K562 (cell line): ENCODE measurements around the gene SSU72. TPM values are rescaled to one million over a fixed set of nuclear protein-coding genes. Genes with fewer than 3 reads are reported as not detected.
"Not testable (repeated sequence)": the region's sequence is repeated elsewhere in the genome, so short reads cannot be mapped to it uniquely, and the experiment has no call there.

Experiments
- ARNT ChIP-seq, 2 experiments: fragments of 450-650 bp; IDR thresholded peaks; 2 replicates each; pipeline ENCODE4 v1.6.1; 2016; ENCODE audit warnings: mild to moderate bottlenecking in 1 of 2
- BHLHE40 ChIP-seq: IDR thresholded peaks from 2 replicates; pipeline ENCODE4 v1.6.1; 2011; ENCODE audit warnings: low read length, improper control_type of control experiment
- CBFA2T3 ChIP-seq: fragments of 450-650 bp; IDR thresholded peaks from 2 replicates; pipeline ENCODE4 v1.6.1; 2017
- CREM ChIP-seq: IDR thresholded peaks from 2 replicates; pipeline ENCODE4 v1.6.1; 2014; ENCODE audit warnings: antibody characterized with exemption, low read depth
- DACH1 ChIP-seq: fragments of 450-650 bp; IDR thresholded peaks from 2 replicates; pipeline ENCODE4 v1.6.1; 2018; ENCODE audit not compliant: partially characterized antibody
- DPF2 ChIP-seq: fragments of 450-650 bp; IDR thresholded peaks from 2 replicates; pipeline ENCODE4 v1.6.1; 2016
- ESRRA ChIP-seq: fragments of 450-650 bp; IDR thresholded peaks from 2 replicates; pipeline ENCODE4 v1.6.1; 2014; ENCODE audit warnings: low read depth, mild to moderate bottlenecking, moderate library complexity, borderline replicate concordance
- FOXK2 ChIP-seq, 2 experiments: fragments of 450-650 bp; IDR thresholded peaks in 1 of 2; conservative IDR thresholded peaks in 1 of 2; 2 replicates each; pipeline ENCODE4 v1.6.1; 2016; ENCODE audit warnings: low read depth in 2 of 2, mild to moderate bottlenecking in 1 of 2
- HDAC2 ChIP-seq: fragments of 450-650 bp; IDR thresholded peaks from 2 replicates; pipeline ENCODE4 v1.6.1; 2016; ENCODE audit warnings: mild to moderate bottlenecking
- HOXB6 ChIP-seq: fragments of 250-450 bp; sonication (Bioruptor Pico); IDR thresholded peaks from 2 replicates; pipeline ENCODE4 v1.5.1; 2022; ENCODE audit warnings: mild to moderate bottlenecking, borderline replicate concordance
- MAZ ChIP-seq, 2 experiments: fragments of 450-650 bp in 1 of 2; sonication (generic) in 1 of 2; formaldehyde crosslinking; IDR thresholded peaks in 1 of 2; conservative IDR thresholded peaks in 1 of 2; 2 replicates each; pipeline versions ENCODE4 v1.4.0 to v1.5.0; 2020; ENCODE audit warnings: mild to moderate bottlenecking in 1 of 2, missing genetic modification reagents in 1 of 2
- MTA3 ChIP-seq: fragments of 450-650 bp; formaldehyde crosslinking; IDR thresholded peaks from 2 replicates; pipeline ENCODE4 v1.6.1; 2017; ENCODE audit warnings: mild to moderate bottlenecking, borderline replicate concordance
- MYC ChIP-seq, 2 experiments: fragments of 250-450 bp in 1 of 2; sonication (Bioruptor Pico) in 1 of 2; IDR thresholded peaks; 2 replicates each; pipeline versions ENCODE4 v1.5.1 to v1.6.1; 2012 to 2021; ENCODE audit warnings: low read depth in 2 of 2, borderline replicate concordance in 1 of 2, improper control_type of control experiment in 1 of 2, low read length in 1 of 2, mild to moderate bottlenecking in 1 of 2, moderate library complexity in 1 of 2
- NCOR1 ChIP-seq: fragments of 450-650 bp; IDR thresholded peaks from 2 replicates; pipeline ENCODE4 v1.6.1; 2016; ENCODE audit warnings: mild to moderate bottlenecking, moderate library complexity
- NRF1 ChIP-seq, 2 experiments: fragments of 450-650 bp; IDR thresholded peaks in 1 of 2; conservative IDR thresholded peaks in 1 of 2; 2 replicates each; pipeline ENCODE4 v1.6.1; 2014; ENCODE audit warnings: mild to moderate bottlenecking in 2 of 2
- RAD21 ChIP-seq, 2 experiments: fragments of 250-450 bp in 1 of 2; fragments of 450-650 bp in 1 of 2; sonication (Bioruptor Pico) in 1 of 2; formaldehyde crosslinking in 1 of 2; IDR thresholded peaks in 1 of 2; conservative IDR thresholded peaks in 1 of 2; 2 replicates each; pipeline versions ENCODE4 v1.4.0 to v1.8.0; 2020 to 2022; ENCODE audit warnings: mild to moderate bottlenecking in 2 of 2, moderate library complexity in 1 of 2
- SMARCA4 ChIP-seq: fragments of 450-650 bp; IDR thresholded peaks from 2 replicates; pipeline ENCODE4 v1.6.1; 2016
- SMARCA5 ChIP-seq: fragments of 450-650 bp; IDR thresholded peaks from 2 replicates; pipeline ENCODE4 v1.6.1; 2016
- TRIM24 ChIP-seq, 2 experiments: fragments of 450-650 bp; IDR thresholded peaks; 2 replicates each; pipeline ENCODE4 v1.6.1; 2016
- ZEB2 ChIP-seq: fragments of 450-650 bp; IDR thresholded peaks from 2 replicates; pipeline ENCODE4 v1.6.1; 2016
- polyA plus RNA-seq, 8 experiments: library from polyadenylated mRNA; depleted of rRNA in 4 of 8; stranded (reverse) in 5 of 8; unstranded in 3 of 8; fragments of >200 nt; fragmentation: Nextera tagmentation in 2 of 8; fragmentation: Illumina TruSeq in 1 of 8; extraction: Ambion mirVana in 2 of 8; extraction: Trizol in 1 of 8; gene quantifications; 2 replicates each; pipeline versions ENCODE4 v1.2.1 to v1.2.3, GENCODE V29; 2011 to 2014; ENCODE audit warnings: inconsistent platforms in 1 of 8, missing spikeins in 1 of 8
- total RNA-seq, 7 experiments: library from RNA; depleted of rRNA in 6 of 7; stranded (reverse); fragments of >200 nt in 6 of 7; fragmentation: Illumina TruSeq in 2 of 7; extraction: Trizol in 2 of 7; gene quantifications; 2 replicates each; pipeline versions ENCODE4 v1.2.1 to v1.2.3, GENCODE V29; 2011 to 2021; ENCODE audit warnings: low replicate concordance in 1 of 7
- TF ChIP-seq, protein P1 (sequence below): sonication (generic); formaldehyde crosslinking; IDR thresholded peaks from 2 replicates; pipeline ENCODE4 v1.8.0; 2022; ENCODE audit warnings: mild to moderate bottlenecking, low read depth, missing genetic modification reagents
- TF ChIP-seq, protein P2 (sequence below), 3 experiments: IDR thresholded peaks in 2 of 3; conservative IDR thresholded peaks in 1 of 3; 2 replicates each; pipeline ENCODE4 v1.5.1; 2011 to 2012; ENCODE audit warnings: low read length in 3 of 3, mild to moderate bottlenecking in 3 of 3, control low read depth in 2 of 3, improper control_type of control experiment in 1 of 3, inconsistent platforms in 1 of 3, low read depth in 1 of 3, mixed read lengths in 1 of 3, moderate library complexity in 1 of 3; ENCODE audit not compliant: insufficient read depth in 2 of 3
- TF ChIP-seq, protein P3 (sequence below): sonication (generic); formaldehyde crosslinking; IDR thresholded peaks from 2 replicates; pipeline ENCODE4 v1.8.0; 2022; ENCODE audit warnings: mild to moderate bottlenecking, missing genetic modification reagents

The SSU72 gene
- total and polyA plus RNA-seq, 9 of the 15 experiments (the other 6 are each of a cell fraction or from before 2014, with no cell fraction given): 70.8 to 201 (median 94.6) TPM

DNA sequence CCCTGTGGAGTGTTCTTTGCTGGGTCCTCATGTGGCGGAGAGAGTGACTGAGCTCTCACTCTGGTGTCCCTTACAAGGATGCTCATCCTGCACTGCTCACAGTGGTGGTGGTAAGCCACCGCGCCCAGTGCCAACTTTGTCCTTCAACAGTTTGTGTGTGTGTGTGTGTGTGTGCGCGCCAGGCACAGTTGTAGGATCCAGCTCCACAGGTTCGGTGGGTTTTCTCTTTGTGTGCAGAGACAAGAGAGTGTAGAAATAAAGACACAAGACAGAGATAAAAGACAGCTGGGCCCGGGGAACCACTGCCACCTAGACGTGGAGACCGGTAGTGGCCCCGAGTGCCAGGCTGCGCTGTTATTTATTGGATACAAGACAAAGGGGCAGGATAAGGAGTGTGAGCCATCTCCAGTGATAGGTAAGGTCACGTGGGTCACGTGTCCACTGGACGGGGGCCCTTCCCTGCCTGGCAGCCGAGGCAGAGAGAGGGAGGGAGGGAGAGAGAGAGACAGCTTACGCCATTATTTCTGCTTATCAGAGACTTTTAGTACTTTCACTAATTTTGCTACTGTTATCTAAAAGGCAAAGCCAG, 69.8 kb downstream of the SSU72 start (continued):
- TF ChIP-seq, protein P1, sequence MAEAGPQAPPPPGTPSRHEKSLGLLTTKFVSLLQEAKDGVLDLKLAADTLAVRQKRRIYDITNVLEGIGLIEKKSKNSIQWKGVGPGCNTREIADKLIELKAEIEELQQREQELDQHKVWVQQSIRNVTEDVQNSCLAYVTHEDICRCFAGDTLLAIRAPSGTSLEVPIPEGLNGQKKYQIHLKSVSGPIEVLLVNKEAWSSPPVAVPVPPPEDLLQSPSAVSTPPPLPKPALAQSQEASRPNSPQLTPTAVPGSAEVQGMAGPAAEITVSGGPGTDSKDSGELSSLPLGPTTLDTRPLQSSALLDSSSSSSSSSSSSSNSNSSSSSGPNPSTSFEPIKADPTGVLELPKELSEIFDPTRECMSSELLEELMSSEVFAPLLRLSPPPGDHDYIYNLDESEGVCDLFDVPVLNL (CRISPR knock-in tag): 0 out of 2 replicates have a peak, but pooled peaks have one; percentile 71
- TF ChIP-seq ZEB2 (peak; percentile 93), FOXK2 (conservative IDR thresholded peaks at IDR 0.05 in 1 of 2, IDR thresholded peaks at IDR 0.05 in 1 of 2; ENCODE audit: low read depth in 2 of 2) (peak; percentile 53 to 82; a peak in 2 of 4 replicates), ESRRA (peak; percentile 24), HDAC2 (peak; percentile 53), CBFA2T3 (peak; percentile 18; the same call in 1 of the 2 replicates), MYC (CRISPR knock-in tag; IDR thresholded peaks at IDR 0.05; ENCODE audit: borderline replicate concordance, low read depth) (0 out of 2 replicates have a peak, but pooled peaks have one; percentile 20), RAD21 (CRISPR knock-in tag; conservative IDR thresholded peaks at IDR 0.05 in 1 of 2, IDR thresholded peaks at IDR 0.05 in 1 of 2) (peak; percentile 49 to 79), NRF1 (conservative IDR thresholded peaks at IDR 0.05 in 1 of 2, IDR thresholded peaks at IDR 0.05 in 1 of 2) (peak in 1 of 2 experiments; percentile 24; a peak in 1 of 4 replicates), HOXB6 (CRISPR knock-in tag) (0 out of 2 replicates have a peak, but pooled peaks have one; percentile 6), MAZ (CRISPR knock-in tag; conservative IDR thresholded peaks at IDR 0.05 in 1 of 2, IDR thresholded peaks at IDR 0.05 in 1 of 2) (peak; percentile 37 to 53; a peak in 2 of 4 replicates), NCOR1 (0 out of 2 replicates have a peak, but pooled peaks have one; percentile 10), ARNT (IDR thresholded peaks at IDR 0.05) (0 out of 4 replicates have a peak, but pooled peaks of 1 of the 2 experiments have one; percentile 40), BHLHE40 (peak; percentile 84), SMARCA5 (peak; percentile 52; the same call in 1 of the 2 replicates), DPF2 (peak; percentile 66), DACH1 (peak; percentile 78), CREM (peak; percentile 29; the same call in 1 of the 2 replicates), TRIM24 (IDR thresholded peaks at IDR 0.05) (0 out of 4 replicates have a peak, but pooled peaks have one; percentile 26 to 30), SMARCA4 (peak; percentile 45), MTA3 (peak; percentile 40; the same call in 1 of the 2 replicates)
- not testable (repeated sequence) for TF ChIP-seq MYC (IDR thresholded peaks at IDR 0.05; ENCODE audit: low read depth, low read length)
- TF ChIP-seq, protein P2, sequence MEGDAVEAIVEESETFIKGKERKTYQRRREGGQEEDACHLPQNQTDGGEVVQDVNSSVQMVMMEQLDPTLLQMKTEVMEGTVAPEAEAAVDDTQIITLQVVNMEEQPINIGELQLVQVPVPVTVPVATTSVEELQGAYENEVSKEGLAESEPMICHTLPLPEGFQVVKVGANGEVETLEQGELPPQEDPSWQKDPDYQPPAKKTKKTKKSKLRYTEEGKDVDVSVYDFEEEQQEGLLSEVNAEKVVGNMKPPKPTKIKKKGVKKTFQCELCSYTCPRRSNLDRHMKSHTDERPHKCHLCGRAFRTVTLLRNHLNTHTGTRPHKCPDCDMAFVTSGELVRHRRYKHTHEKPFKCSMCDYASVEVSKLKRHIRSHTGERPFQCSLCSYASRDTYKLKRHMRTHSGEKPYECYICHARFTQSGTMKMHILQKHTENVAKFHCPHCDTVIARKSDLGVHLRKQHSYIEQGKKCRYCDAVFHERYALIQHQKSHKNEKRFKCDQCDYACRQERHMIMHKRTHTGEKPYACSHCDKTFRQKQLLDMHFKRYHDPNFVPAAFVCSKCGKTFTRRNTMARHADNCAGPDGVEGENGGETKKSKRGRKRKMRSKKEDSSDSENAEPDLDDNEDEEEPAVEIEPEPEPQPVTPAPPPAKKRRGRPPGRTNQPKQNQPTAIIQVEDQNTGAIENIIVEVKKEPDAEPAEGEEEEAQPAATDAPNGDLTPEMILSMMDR (IDR thresholded peaks at IDR 0.05 in 2 of 3, conservative IDR thresholded peaks at IDR 0.05 in 1 of 3; ENCODE audit: insufficient read depth in 2 of 3, low read depth in 1 of 3, low read length in 3 of 3): peak; percentile 67 to 80 (median 68)
- TF ChIP-seq, protein P3, sequence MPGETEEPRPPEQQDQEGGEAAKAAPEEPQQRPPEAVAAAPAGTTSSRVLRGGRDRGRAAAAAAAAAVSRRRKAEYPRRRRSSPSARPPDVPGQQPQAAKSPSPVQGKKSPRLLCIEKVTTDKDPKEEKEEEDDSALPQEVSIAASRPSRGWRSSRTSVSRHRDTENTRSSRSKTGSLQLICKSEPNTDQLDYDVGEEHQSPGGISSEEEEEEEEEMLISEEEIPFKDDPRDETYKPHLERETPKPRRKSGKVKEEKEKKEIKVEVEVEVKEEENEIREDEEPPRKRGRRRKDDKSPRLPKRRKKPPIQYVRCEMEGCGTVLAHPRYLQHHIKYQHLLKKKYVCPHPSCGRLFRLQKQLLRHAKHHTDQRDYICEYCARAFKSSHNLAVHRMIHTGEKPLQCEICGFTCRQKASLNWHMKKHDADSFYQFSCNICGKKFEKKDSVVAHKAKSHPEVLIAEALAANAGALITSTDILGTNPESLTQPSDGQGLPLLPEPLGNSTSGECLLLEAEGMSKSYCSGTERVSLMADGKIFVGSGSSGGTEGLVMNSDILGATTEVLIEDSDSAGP (CRISPR knock-in tag): peak; percentile 55; the same call in 1 of the 2 replicates
